WTC11 (cell line): ENCODE results near the gene CLTRN.

Experiments used
- CREB1 ChIP-seq: sonication (generic); formaldehyde crosslinking; IDR thresholded peaks from 2 replicates; pipeline ENCODE4 v1.8.0; 2023; ENCODE audit warnings: mild to moderate bottlenecking, missing genetic modification reagents
- ELF4 ChIP-seq: sonication (generic); formaldehyde crosslinking; IDR thresholded peaks from 2 replicates; pipeline ENCODE4 v1.8.1; 2022; ENCODE audit warnings: low read depth, mild to moderate bottlenecking, moderate library complexity, missing genetic modification reagents
- MAX ChIP-seq: sonication (generic); formaldehyde crosslinking; IDR thresholded peaks from 2 replicates; pipeline ENCODE4 v1.8.0; 2022; ENCODE audit warnings: mild to moderate bottlenecking, missing genetic modification reagents
- NR1H2 ChIP-seq: sonication (generic); formaldehyde crosslinking; IDR thresholded peaks from 2 replicates; pipeline ENCODE4 v1.9.0; 2021; ENCODE audit warnings: mild to moderate bottlenecking, moderate library complexity, missing genetic modification reagents
- SMAD4 ChIP-seq: sonication (generic); formaldehyde crosslinking; IDR thresholded peaks from 2 replicates; pipeline ENCODE4 v1.8.0; 2022; ENCODE audit warnings: mild to moderate bottlenecking, missing genetic modification reagents
- USF2 ChIP-seq: sonication (generic); formaldehyde crosslinking; IDR thresholded peaks from 2 replicates; pipeline ENCODE4 v1.8.1; 2023; ENCODE audit warnings: mild to moderate bottlenecking, missing genetic modification reagents, moderate library complexity
- ZNF121 ChIP-seq: sonication (generic); formaldehyde crosslinking; IDR thresholded peaks from 2 replicates; pipeline ENCODE4 v1.8.0; 2023; ENCODE audit warnings: missing genetic modification reagents
- TF ChIP-seq, protein P1 (sequence below): fragments of 200-600 bp; IDR thresholded peaks from 2 replicates; pipeline ENCODE4 v1.8.0; 2022; ENCODE audit warnings: antibody characterized with exemption
- TF ChIP-seq, protein P2 (sequence below): sonication (generic); formaldehyde crosslinking; IDR thresholded peaks from 2 replicates; pipeline ENCODE4 v1.8.1; 2023; ENCODE audit warnings: mild to moderate bottlenecking, missing genetic modification reagents, moderate library complexity

GRCh38 chrX:15679246-15679645 is 14.6 kb upstream of the CLTRN start:
- TF ChIP-seq, protein P1, sequence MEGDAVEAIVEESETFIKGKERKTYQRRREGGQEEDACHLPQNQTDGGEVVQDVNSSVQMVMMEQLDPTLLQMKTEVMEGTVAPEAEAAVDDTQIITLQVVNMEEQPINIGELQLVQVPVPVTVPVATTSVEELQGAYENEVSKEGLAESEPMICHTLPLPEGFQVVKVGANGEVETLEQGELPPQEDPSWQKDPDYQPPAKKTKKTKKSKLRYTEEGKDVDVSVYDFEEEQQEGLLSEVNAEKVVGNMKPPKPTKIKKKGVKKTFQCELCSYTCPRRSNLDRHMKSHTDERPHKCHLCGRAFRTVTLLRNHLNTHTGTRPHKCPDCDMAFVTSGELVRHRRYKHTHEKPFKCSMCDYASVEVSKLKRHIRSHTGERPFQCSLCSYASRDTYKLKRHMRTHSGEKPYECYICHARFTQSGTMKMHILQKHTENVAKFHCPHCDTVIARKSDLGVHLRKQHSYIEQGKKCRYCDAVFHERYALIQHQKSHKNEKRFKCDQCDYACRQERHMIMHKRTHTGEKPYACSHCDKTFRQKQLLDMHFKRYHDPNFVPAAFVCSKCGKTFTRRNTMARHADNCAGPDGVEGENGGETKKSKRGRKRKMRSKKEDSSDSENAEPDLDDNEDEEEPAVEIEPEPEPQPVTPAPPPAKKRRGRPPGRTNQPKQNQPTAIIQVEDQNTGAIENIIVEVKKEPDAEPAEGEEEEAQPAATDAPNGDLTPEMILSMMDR: no peak
- no peak for TF ChIP-seq NR1H2 (CRISPR knock-in tag)
- TF ChIP-seq USF2 (CRISPR knock-in tag): no peak
- TF ChIP-seq MAX: no peak
- TF ChIP-seq, protein P2, sequence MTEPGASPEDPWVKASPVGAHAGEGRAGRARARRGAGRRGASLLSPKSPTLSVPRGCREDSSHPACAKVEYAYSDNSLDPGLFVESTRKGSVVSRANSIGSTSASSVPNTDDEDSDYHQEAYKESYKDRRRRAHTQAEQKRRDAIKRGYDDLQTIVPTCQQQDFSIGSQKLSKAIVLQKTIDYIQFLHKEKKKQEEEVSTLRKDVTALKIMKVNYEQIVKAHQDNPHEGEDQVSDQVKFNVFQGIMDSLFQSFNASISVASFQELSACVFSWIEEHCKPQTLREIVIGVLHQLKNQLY (CRISPR knock-in tag): no peak
- no peak for TF ChIP-seq ZNF121 (CRISPR knock-in tag)
- no peak for TF ChIP-seq ELF4
- no peak for TF ChIP-seq SMAD4 (CRISPR knock-in tag)
- no peak for TF ChIP-seq CREB1
